ENCODE data around the gene GRK1.

GRK1 gene

DNA sequence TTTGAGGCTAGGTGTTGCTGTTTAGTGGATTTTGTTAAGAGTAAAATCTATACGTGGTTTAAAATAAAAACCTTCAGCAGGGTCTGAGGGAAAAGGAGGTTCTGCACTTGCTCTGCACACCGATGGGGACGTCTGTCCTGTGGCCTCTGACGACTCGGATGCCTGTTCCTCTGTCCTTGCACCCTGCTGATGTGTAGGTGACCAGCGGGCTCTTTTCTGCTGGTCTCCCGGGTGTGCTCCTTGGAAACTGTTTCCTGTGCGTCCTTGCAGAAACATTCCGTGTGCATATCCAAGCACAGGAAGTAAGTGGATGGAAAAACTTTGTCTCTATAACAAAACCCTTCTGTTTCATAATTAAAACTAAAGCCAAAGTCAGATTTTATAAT, 12.9 kb upstream of the GRK1 start:
- Histone ChIP-seq H3K27ac (ENCODE audit: extremely low read depth, low read depth, low read length) (no peak overlapping the region), H3K4me1 (ENCODE audit: control insufficient read depth, insufficient read depth, low read length) (peaks cover 3% of the 10 kb centered on the region; the same call in 1 of the 2 replicates), H3K9me3 (ENCODE audit: control insufficient read depth, insufficient read depth, low read depth, low read length) (no peaks in the 10 kb centered on the region), H3K4me3 (ENCODE audit: low read depth, low read length) (no peak overlapping the region), H3K36me3 (ENCODE audit: control insufficient read depth in 2 of 2, insufficient read depth in 1 of 2, low read length in 2 of 2) (no peaks in the 10 kb centered on the region)
- CTCF ChIA-PET = no interaction called here
- POLR2A ChIA-PET = no interaction called here
- TF ChIP-seq ZNF473 (tag by site-specific recombination; IDR thresholded peaks at IDR 0.05) = no peak
- TF ChIP-seq, protein P1, sequence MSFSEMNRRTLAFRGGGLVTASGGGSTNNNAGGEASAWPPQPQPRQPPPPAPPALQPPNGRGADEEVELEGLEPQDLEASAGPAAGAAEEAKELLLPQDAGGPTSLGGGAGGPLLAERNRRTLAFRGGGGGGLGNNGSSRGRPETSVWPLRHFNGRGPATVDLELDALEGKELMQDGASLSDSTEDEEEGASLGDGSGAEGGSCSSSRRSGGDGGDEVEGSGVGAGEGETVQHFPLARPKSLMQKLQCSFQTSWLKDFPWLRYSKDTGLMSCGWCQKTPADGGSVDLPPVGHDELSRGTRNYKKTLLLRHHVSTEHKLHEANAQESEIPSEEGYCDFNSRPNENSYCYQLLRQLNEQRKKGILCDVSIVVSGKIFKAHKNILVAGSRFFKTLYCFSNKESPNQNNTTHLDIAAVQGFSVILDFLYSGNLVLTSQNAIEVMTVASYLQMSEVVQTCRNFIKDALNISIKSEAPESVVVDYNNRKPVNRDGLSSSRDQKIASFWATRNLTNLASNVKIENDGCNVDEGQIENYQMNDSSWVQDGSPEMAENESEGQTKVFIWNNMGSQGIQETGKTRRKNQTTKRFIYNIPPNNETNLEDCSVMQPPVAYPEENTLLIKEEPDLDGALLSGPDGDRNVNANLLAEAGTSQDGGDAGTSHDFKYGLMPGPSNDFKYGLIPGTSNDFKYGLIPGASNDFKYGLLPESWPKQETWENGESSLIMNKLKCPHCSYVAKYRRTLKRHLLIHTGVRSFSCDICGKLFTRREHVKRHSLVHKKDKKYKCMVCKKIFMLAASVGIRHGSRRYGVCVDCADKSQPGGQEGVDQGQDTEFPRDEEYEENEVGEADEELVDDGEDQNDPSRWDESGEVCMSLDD (tag by site-specific recombination; IDR thresholded peaks at IDR 0.05) = no peak
- TF ChIP-seq ZNF571 (tag by site-specific recombination; IDR thresholded peaks at IDR 0.05) = no peak
- no peak for TF ChIP-seq SP7 (tag by site-specific recombination; IDR thresholded peaks at IDR 0.05)
- TF ChIP-seq ZNF664 (tag by site-specific recombination; IDR thresholded peaks at IDR 0.05) = no peak
- TF ChIP-seq, protein P2, sequence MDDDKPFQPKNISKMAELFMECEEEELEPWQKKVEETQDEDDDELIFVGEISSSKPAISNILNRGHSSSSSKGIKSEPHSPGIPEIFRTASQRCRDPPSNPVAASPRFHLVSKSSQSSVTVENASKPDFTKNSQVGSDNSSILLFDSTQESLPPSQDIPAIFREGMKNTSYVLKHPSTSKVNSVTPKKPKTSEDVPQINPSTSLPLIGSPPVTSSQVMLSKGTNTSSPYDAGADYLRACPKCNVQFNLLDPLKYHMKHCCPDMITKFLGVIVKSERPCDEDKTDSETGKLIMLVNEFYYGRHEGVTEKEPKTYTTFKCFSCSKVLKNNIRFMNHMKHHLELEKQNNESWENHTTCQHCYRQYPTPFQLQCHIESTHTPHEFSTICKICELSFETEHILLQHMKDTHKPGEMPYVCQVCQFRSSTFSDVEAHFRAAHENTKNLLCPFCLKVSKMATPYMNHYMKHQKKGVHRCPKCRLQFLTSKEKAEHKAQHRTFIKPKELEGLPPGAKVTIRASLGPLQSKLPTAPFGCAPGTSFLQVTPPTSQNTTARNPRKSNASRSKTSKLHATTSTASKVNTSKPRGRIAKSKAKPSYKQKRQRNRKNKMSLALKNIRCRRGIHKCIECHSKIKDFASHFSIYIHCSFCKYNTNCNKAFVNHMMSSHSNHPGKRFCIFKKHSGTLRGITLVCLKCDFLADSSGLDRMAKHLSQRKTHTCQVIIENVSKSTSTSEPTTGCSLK (tag by site-specific recombination; IDR thresholded peaks at IDR 0.05) = no peak
- TF ChIP-seq ZSCAN30 (tag by site-specific recombination; IDR thresholded peaks at IDR 0.05) = no peak
- no peak for TF ChIP-seq ZNF843 (tag by site-specific recombination; IDR thresholded peaks at IDR 0.05)
- TF ChIP-seq ZNF629 (tag by site-specific recombination; IDR thresholded peaks at IDR 0.05) = no peak
- TF ChIP-seq ZNF558 (tag by site-specific recombination; IDR thresholded peaks at IDR 0.05) = no peak
- no peak for TF ChIP-seq ZNF248 (tag by site-specific recombination; IDR thresholded peaks at IDR 0.05)
- TF ChIP-seq ZNF48 (tag by site-specific recombination; IDR thresholded peaks at IDR 0.05) = no peak

DNA sequence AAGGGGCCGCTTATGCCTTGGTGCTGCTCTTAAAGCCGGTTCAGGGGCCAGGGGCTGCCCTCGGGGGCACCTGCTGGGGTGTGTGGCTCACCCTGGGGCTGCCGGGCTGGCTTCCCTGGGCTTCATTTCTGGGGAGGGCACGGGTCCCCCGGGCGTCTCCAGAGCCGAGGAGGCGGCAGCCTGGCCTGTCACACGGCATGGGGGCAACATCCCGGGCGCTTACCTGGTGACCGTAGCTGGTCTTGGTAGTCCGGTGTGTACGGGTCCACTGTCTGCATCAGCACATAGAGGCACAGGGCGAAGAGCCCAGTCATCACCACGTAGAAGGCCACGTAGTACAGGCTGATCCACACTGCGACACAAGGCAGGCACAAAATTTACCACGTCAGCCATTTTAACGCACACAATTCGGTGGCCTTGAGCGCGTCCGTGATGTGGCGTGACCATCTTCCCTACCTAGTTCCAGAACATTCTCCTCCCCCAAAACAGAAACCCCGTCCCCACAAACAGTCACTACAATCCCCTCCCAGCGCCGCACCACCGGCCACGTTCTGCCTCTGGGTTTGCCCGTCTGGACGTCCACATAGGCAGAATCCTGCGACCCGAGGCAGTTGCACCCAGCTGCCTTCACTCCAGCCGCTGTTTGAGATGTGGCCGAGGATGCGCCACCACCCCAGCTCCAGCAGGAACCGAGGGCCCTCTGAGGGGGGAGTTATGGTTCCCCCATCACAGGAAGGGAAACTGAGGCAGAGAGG, 12.3 kb upstream of the GRK1 start:
- H3K27ac ChIP-seq (ENCODE audit: extremely low read depth, low read depth, low read length) = no peak overlapping the region
- peaks cover 3% of the 10 kb centered on the region; the same call in 1 of the 2 replicates for H3K4me1 ChIP-seq (ENCODE audit: control insufficient read depth, insufficient read depth, low read length)
- no peaks in the 10 kb centered on the region for H3K36me3 ChIP-seq (ENCODE audit: control insufficient read depth in 2 of 2, insufficient read depth in 1 of 2, low read length in 2 of 2)
- no peaks in the 10 kb centered on the region for H3K9me3 ChIP-seq (ENCODE audit: control insufficient read depth, insufficient read depth, low read depth, low read length)
- no peak overlapping the region for H3K4me3 ChIP-seq (ENCODE audit: low read depth, low read length)
- CTCF ChIA-PET = no interaction called here
- POLR2A ChIA-PET = no interaction called here
- TF ChIP-seq PRDM1 (tag by site-specific recombination; IDR thresholded peaks at IDR 0.05) = no peak

DNA sequence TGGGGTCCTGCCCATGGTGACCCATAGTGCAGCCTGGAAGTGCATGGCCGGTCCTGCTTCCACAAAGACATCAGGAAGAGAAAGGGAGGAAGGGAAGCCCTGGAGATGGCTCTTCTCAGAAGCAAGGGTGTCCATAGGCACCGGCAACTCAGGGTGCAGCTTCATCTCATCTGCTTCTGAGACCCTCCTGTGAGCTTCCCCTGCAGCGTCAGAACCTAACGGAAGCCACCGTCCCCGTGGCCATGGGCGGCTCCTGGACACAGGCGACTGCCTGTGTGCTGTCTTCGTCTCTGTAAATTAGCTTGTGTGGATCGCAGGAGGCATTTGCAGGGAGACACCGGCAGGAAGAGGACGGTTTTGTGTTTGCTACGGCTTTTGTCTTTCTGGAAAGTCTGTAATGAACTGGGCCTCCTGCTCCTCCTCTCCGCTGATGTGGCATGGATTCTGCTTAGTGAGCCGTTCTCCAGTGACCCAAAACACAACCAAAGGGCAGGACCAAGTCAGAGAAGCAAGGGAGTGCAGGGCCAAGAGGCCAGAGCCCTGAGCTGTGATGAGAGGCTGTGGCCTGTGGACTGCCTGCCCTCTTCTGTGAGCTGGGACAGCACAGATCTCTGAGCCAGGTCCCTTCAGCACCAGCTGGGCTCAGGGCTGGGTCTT, 11.5 kb upstream of the GRK1 start:
- H3K4me3 ChIP-seq (ENCODE audit: low read depth, low read length) = no peak overlapping the region
- H3K4me1 ChIP-seq (ENCODE audit: control insufficient read depth, insufficient read depth, low read length) = peaks cover 3% of the 10 kb centered on the region; the same call in 1 of the 2 replicates
- no peak for TF ChIP-seq ZFP3 (tag by site-specific recombination; IDR thresholded peaks at IDR 0.05; ENCODE audit: low read depth)
- no peak for TF ChIP-seq ZNF664 (tag by site-specific recombination; IDR thresholded peaks at IDR 0.05)
- TF ChIP-seq SETDB1 (IDR thresholded peaks at IDR 0.05; ENCODE audit: insufficient read length, low read length) = no peak
- no peak for TF ChIP-seq ZNF776 (tag by site-specific recombination; IDR thresholded peaks at IDR 0.05; ENCODE audit: borderline replicate concordance)
- no peak for TF ChIP-seq ZNF433 (tag by site-specific recombination; IDR thresholded peaks at IDR 0.05; ENCODE audit: low read depth)
- no peak for TF ChIP-seq ZNF670 (tag by site-specific recombination; IDR thresholded peaks at IDR 0.05; ENCODE audit: low read depth)
- no peaks in the 10 kb centered on the region for H3K36me3 ChIP-seq (ENCODE audit: control insufficient read depth in 2 of 2, insufficient read depth in 1 of 2, low read length in 2 of 2)
- CTCF ChIA-PET = no interaction called here
- POLR2A ChIA-PET = no interaction called here
- H3K27ac ChIP-seq (ENCODE audit: extremely low read depth, low read depth, low read length) = no peak overlapping the region
- no peaks in the 10 kb centered on the region for H3K9me3 ChIP-seq (ENCODE audit: control insufficient read depth, insufficient read depth, low read depth, low read length)

Measured in HEK293 (cell line).